Measurements from ENCODE around the gene RER1.

The RER1 gene

DNA sequence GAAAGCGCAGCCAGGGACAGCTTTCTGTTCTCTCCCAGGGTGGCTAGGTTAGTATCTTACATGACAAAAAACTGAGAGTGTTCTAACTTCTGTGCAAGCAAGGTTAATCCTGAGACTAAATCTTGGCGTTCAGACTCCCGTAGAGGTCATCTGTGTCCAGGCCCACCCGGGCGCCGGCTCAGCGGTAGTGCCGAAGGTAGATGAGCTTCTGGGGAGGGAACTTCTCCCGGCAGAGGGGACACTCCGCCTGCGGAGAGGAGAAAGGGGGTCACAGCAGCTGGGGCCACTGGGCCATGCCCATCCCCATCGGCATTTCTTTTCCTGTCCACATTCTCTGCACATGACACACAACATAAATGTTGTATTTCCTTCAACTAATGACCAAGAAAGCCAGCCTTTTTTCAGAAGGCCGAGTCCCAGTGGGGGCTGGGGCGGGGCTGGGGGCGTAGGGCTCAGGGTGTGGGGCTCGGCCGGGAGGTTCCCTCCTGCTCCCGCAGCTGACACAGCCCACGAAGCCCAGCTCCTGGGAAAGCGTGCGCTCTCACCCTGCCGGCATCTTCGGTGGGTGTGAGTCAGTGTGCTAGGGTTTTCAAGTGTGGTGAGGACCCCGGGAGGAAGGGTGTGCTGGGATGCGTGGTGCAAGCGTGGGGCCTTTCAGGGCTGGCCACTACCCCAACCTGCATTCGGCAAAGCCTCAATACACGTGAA, 14.1 kb downstream of the RER1 start:
- no peak for DNase-seq
- Histone ChIP-seq H3K4me3 (ENCODE audit: low read depth, low read length) (no peak overlapping the region), H3K27me3 (no peaks in the 10 kb centered on the region), H3K36me3 (peaks cover 11% of the 10 kb centered on the region), H3K9me3 (no peaks in the 10 kb centered on the region), H3K4me1 (no peaks in the 10 kb centered on the region)
- TF ChIP-seq, protein P1, sequence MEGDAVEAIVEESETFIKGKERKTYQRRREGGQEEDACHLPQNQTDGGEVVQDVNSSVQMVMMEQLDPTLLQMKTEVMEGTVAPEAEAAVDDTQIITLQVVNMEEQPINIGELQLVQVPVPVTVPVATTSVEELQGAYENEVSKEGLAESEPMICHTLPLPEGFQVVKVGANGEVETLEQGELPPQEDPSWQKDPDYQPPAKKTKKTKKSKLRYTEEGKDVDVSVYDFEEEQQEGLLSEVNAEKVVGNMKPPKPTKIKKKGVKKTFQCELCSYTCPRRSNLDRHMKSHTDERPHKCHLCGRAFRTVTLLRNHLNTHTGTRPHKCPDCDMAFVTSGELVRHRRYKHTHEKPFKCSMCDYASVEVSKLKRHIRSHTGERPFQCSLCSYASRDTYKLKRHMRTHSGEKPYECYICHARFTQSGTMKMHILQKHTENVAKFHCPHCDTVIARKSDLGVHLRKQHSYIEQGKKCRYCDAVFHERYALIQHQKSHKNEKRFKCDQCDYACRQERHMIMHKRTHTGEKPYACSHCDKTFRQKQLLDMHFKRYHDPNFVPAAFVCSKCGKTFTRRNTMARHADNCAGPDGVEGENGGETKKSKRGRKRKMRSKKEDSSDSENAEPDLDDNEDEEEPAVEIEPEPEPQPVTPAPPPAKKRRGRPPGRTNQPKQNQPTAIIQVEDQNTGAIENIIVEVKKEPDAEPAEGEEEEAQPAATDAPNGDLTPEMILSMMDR (IDR thresholded peaks at IDR 0.05; ENCODE audit: low read depth, low read length) = no peak

DNA sequence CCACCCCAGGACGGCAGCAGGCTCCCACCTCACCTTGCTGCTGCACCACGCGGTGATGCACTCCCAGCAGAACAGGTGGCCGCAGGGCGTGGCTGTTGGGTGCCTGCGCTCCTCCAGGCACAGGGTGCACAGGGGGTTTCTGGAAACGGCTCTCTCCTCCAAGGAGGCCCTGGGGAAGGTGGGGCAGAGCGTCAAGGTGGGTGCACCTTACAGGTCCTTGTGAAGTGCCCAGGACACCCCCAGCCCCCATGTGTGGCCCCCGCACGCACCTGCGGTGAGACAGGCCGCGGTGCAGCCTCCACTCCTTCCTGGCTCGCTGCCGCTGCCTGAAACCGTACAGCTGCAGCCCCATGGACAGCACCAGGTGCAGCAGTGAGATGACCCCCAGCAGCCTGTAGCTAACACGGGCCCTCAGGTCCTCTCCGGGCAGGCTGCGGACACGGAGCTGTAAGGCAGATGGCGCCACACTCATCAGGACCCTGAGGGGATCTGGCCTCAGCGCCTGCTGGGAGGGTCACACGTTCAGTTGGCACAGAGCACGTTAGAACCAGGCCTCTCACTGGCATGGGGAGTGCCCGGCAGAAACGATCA, 14.9 kb downstream of the RER1 start:
- Histone ChIP-seq H3K27me3 (no peaks in the 10 kb centered on the region), H3K4me1 (no peaks in the 10 kb centered on the region), H3K4me3 (ENCODE audit: low read depth, low read length) (no peak overlapping the region), H3K36me3 (peaks cover 11% of the 10 kb centered on the region), H3K9me3 (no peaks in the 10 kb centered on the region)
- TF ChIP-seq, protein P1 (IDR thresholded peaks at IDR 0.05; ENCODE audit: low read depth, low read length) = peak; percentile 35
- DNase-seq = peak; percentile 56

DNA sequence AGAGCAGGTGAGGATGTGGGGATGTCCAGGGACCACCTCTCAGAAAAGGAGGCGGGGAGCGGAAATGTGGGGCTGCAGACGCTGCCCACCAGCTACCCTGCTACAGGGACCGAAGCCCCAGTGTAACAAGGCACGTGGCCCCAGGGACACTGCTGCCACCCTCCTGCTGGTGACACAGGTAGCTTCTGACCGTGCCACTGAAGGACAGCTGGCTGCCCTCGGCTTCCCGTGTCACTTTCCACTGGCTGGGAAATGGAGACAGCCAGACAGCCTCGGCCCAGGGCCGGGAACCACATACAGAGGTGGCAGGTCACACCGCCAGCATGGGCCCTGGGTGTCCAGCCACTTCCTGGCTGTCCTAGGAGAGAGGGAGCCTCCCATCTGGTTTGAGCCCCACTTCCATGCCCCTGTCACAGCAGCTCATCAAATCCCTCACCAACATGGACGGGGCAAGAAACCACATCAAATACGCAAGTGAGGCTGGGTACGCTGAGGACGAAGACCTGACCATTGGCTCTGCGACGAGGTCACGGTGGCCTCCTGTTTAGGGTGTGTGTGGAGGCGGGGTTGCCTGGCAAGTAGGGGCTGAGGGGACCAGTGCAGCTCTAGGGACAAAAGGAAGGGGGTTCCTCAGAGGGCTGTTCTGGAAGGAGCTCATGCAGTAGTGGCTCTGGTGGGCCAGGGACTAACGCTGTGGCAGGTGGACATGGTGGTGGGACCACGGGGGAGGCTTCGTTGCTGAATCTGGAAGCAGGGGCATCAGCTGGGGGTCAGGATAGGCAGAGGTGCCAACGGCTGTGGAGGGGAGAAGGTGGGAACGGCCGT, 15.7 kb downstream of the RER1 start:
- peaks cover 4% of the 10 kb centered on the region for H3K36me3 ChIP-seq
- no peaks in the 10 kb centered on the region for H3K27me3 ChIP-seq
- no peak for DNase-seq
- TF ChIP-seq, protein P1 (IDR thresholded peaks at IDR 0.05; ENCODE audit: low read depth, low read length) = no peak
- no peak overlapping the region for H3K4me3 ChIP-seq (ENCODE audit: low read depth, low read length)
- H3K4me1 ChIP-seq = no peaks in the 10 kb centered on the region
- H3K9me3 ChIP-seq = no peaks in the 10 kb centered on the region

DNA sequence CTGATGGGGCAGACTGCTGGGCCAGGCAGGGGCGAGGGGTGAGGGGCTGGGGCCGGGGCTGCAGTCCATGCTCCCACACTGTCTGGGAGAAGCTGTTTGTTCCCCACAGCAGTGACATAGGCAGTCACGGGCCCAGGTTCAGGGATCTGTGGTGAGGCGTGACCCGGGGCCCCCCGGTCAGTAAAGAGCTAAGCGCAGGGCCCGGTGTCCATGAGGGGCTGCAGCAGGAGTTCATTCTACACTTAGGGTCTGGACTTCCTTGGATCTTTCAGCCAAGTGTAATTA, 16.3 kb downstream of the RER1 start:
- H3K36me3 ChIP-seq = peaks cover 3% of the 10 kb centered on the region
- DNase-seq = no peak
- H3K27me3 ChIP-seq = no peaks in the 10 kb centered on the region
- no peaks in the 10 kb centered on the region for H3K4me1 ChIP-seq
- TF ChIP-seq, protein P1 (IDR thresholded peaks at IDR 0.05; ENCODE audit: low read depth, low read length) = no peak
- no peaks in the 10 kb centered on the region for H3K9me3 ChIP-seq
- H3K4me3 ChIP-seq (ENCODE audit: low read depth, low read length) = no peak overlapping the region

DNA sequence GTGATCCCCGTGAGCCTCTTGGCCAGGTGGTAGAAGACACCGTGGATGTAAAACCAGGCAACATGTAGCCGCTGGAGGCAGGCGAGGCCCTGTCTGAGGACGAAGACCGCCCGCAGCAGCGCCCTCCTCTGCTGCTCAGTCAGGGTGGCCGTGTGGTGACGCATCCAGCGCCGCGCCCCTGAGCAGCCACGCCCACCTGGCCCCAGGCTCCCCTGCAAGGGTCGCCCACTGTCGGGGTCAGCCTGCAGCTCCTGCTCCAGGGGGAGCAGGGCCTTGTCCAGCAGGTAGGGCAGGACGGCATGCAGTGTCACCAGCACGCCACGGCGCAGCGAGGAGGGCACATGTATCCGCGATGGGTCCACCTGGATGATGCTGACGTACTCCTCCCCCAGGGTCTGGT, 16.8 kb downstream of the RER1 start:
- Histone ChIP-seq H3K4me3 (ENCODE audit: low read depth, low read length) (no peak overlapping the region), H3K27me3 (no peaks in the 10 kb centered on the region), H3K9me3 (no peaks in the 10 kb centered on the region), H3K36me3 (peaks cover 3% of the 10 kb centered on the region), H3K4me1 (no peaks in the 10 kb centered on the region)
- DNase-seq = no peak
- TF ChIP-seq, protein P1 (IDR thresholded peaks at IDR 0.05; ENCODE audit: low read depth, low read length) = no peak

DNA sequence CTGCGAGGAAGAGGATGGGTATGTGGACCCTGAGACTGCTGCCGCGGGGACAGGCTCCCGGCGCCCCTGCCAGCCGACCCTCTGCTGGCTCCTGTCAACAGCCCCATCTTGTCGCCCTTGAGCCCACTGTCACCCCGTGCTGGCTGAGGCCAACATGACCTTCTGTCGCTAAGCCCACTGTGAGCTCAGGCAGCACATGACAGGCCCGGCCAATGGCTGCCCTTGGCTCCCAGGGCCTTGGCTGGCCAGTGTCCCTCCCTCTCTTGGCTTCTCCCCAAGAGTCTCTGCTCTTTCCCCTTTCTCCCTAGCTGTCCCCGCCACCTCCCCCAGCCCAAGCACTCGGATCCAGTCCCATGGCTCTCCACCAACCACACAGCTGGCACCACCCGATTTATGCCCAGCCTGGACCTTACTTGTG, 17.2 kb downstream of the RER1 start:
- TF ChIP-seq, protein P1 (IDR thresholded peaks at IDR 0.05; ENCODE audit: low read depth, low read length) = no peak
- peaks cover 3% of the 10 kb centered on the region for H3K36me3 ChIP-seq
- no peaks in the 10 kb centered on the region; the same call in 1 of the 2 replicates for H3K4me1 ChIP-seq
- H3K27me3 ChIP-seq = no peaks in the 10 kb centered on the region
- DNase-seq = no peak
- H3K9me3 ChIP-seq = no peaks in the 10 kb centered on the region
- no peak overlapping the region for H3K4me3 ChIP-seq (ENCODE audit: low read depth, low read length)

Measured in BE2C (cell line).